GM03348 (cell line): Measurements from ENCODE around the gene MED27.

ENCODE experiments used
- DNase-seq: peaks from one replicate; pipeline ENCODE4 v3.0.0; 2012; ENCODE audit warnings: low spot score

Gene MED27, protein sequence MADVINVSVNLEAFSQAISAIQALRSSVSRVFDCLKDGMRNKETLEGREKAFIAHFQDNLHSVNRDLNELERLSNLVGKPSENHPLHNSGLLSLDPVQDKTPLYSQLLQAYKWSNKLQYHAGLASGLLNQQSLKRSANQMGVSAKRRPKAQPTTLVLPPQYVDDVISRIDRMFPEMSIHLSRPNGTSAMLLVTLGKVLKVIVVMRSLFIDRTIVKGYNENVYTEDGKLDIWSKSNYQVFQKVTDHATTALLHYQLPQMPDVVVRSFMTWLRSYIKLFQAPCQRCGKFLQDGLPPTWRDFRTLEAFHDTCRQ

DNA sequence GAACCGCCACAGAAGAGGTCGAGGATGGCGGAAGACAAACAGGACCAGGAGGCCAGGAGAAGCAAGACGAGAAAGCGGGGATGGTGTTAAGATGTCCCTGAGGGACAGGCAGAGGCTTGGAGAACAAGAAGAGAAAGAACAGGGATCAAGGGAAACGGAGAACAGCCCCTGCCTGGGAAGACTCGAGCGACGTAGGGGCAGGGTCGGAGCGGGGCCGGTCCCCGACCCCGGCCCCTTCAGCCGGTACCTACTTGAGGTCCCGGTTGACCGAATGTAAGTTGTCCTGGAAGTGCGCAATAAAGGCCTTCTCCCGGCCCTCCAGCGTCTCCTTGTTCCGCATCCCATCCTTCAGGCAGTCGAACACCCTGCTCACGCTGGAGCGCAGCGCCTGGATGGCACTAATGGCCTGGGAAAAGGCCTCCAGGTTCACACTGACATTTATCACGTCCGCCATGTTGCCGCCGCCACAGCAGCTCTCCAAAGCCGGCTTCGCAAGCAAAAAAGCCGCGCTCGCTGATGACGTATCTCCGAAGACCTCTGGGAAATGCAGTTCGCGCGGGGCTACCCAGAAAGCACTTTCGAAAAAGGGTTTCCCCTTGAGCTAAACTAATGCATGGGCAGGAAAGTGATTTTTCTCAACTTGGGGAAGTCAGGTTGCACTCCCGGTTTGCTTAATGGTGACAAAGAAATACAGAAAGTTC lies at the start of gene MED27:
TSS of gene MED27 (minus strand) at position 477 of the 701 bp plus-strand sequence. CDS start at position 454, 23 bp downstream.
- peak; percentile 91 for DNase-seq

DNA sequence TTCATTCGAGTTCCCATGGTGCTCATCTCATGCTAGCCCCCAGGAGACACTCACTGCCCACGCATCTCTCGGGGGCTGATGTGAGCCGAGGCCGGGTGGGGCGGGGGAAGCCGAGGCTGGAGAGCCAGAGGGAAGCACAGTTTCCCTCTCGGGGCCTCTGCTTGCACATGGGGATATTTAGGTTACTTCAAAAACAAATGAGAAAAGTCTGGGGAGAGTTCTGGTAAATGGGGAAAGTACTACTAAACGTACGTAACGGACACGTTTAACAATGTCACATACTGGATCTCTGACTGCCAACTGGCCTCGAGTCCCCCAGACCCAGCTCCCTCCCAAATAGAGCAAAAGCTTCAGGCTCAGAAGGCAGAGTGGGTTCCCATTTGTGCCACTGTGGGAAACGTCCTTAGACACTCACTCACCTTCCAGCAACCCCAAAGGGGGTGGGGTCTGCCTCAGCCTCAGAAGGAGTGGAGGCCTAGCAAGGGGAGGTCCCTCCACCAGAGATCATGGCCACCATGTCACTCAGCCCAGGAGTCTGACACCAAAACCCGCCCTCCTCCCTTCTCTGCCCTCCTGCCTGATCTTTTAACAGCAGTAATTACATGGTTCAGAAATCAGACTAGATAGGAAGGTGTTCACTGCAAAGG lies 48.3 kb upstream of the MED27 start:
- no peak for DNase-seq

DNA sequence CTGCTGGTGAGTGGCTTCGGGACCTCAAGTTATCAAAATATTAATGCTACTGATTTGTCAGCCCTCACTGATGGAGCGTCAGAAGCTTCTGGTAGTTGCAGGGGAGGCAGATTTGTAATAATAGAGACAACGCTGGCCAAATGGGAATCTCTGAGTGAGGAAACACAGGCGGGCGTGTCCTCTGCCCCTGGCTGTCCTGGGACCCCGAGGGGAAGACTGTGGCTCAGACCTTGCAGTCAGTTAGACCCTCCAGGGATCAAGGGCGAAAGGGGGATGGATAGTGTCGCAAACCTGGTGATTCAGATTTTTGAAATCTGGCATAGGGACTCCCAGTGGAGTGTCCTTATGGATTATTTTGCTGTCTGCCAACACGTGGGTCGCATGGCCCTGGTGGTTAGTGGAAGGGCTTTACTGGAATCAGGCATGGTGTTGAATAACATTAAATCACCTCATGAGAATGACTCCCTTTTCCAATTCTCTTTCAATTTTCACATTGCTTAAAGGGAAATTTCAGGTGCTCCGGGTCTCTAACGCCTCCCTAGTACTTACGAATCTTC lies 47.1 kb upstream of the MED27 start:
- no peak for DNase-seq

DNA sequence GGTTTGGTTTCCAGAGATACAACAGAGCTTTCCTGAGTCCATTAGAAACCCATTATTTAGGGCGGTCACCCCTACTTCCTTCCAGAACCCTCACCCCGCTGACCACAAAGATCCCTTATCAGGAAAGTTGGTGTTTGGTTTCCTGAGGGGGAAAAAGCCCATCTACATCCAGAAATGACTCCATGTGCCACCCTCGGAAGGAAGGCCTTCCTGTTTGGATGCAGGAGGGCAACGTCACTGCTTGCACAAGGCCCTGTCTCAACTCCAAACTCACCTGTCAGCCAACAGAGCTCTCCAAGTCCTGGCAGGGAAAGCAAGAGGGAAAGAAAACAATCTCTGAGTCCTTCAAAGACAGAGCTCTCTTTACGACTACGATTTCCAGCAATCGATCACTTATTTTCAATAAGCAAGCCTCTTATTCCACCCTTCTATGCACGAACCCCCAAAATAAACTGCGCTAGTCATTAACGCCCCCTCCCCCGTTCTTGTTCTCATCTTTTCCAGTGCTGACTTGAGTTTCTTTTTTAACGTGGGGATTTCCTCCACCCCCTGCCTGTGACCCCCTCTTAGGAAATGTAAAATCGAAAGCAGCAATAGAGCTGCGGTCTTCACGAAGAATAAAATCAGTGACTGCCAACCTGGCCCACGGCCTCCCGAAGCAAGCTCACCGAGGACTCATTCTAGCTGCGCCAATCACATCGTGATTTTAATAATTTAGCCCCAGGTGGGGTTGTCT lies 46.4 kb upstream of the MED27 start:
- no peak for DNase-seq

DNA sequence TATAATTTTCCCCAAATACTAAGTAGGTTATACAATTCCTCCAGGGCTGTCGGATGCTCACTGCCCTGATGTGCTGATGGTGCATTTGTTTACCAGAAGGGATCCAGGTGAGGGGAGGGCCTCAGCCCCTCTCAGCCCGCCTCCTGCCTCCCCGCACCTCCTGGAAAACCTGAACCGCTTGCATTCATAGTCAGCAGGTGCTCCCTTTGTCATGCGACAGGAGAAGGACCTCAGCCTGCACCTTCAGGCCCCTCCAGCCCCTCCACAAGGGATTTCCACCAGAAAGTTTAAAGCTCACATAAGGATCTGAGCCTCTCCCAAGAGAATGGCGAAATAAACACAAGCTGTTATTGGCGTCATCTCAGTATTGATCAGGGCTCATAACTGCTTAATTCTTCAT lies 45.7 kb upstream of the MED27 start:
- no peak for DNase-seq

DNA sequence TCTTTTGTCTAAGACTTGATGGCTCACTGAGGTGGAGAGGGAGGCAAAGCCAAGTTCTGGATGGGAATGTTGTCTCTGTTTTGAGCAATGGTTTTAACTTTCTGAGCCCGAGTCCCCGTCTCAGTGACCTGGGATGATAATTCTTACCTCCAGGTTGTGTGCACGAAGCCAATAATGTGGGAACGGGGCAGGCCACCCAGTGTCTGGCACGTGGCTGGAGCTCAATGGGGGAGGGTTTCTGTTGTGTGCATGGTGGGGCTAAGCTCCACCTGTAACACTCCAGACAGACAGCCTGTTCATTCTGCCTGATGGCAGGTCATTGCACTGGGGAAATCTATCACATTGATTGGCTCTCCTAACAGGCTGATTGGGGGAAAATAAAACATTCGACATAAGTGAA lies 45.1 kb upstream of the MED27 start:
- no peak for DNase-seq

DNA sequence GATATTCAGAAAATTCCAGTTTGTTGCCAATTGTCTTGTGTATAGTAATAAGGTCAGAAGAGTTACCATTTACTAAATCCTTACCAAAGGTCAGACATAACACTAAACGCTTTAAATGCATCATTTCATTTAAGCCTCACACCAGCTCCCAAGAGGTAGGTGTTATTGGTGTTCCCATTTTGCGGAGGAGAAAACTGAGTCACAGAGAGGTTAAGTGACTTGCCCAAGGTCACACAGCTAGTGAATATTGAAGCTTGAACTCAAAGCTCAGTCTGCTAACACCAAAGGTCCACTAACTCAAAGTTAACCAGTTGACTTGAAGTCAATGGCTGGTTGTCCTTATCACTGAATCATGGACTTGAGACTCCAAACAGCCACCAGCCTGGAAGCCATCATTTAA lies 41.4 kb upstream of the MED27 start:
- no peak for DNase-seq

DNA sequence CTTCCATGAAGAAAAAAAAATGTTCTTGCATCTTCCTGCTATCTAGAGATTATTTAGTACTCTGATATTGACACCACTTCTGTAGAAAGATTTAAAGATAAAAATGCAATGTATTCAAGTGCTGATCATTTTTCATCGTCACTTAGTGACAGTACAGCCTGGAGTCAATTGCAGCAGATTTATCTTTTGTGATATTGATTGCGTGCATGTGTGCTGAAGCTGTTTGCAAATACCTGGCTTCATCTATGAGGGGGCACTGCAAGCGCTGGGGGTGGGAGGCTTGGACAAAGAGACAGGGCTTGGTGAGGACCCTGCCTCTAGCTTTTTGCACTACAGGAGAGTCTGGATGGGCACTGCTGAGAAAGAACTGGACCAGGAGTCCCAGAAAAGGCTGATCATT lies 38.0 kb upstream of the MED27 start:
- no peak for DNase-seq

DNA sequence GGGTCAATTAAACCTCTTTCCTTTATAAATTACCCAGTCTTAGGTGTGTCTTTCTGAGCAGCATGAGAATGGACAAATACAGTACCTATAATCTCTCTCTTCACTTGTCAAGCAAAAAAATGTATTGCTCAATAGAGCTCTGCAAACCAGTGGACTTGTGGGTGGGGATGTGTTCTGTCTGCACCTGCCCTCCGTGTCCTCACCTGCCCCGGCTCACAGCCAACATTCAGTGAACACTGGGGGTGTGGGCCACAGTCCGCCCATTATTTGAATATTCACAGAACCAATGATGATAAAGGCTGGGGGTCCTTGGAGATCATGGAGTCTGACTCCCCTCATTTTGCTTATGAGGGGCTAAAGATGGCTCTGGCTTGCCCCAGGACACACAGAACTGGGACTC lies 36.9 kb upstream of the MED27 start:
- no peak for DNase-seq

DNA sequence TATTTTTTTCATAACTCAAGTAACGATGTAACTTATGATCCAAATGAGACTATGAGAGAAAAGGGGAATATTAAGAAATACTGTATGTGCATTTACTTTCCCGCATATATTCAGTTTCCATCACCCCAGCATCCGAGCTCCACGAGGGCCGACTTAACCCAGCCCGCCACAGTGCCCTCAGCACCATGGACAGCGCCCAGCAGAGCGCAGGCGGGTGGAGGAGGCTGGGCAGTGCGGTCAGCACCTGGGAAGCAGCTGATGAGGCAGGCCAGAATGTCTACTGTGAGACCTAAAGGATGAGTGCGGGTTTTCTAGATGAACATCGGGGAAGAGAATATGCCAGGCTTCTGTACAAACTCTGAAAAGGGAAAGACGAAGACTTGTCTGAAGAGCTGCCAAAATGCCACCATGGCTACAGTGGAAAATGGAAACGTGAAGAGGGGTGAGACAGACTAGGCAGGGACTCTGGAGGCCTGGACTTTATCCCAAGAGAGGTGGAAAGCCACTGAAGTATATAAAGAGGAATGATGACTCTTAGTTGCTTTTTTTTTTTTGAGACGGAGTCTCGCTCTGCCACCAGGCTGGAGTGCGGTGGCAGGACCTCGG lies 34.5 kb upstream of the MED27 start:
- peak; percentile 76 for DNase-seq

DNA sequence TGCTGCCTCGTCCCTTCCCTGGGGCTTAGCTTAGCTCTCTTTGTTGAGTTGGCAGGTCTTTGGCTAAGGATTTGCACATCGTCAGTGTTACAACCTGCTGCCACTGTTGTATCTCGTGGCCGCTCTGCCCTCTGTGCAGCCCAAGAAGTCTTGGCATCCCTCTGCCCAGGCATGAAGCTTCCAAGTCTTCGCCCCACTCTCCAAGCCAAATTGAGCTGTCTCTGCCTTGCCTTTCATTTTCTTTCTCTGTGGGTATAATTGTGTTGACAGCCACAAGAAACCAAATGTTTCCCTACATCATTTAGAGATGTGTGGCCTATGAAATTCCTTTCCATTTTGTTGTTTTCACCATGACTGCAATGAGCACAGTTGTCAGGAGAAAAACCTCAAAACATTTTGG lies 29.6 kb upstream of the MED27 start:
- DNase-seq, result no peak

DNA sequence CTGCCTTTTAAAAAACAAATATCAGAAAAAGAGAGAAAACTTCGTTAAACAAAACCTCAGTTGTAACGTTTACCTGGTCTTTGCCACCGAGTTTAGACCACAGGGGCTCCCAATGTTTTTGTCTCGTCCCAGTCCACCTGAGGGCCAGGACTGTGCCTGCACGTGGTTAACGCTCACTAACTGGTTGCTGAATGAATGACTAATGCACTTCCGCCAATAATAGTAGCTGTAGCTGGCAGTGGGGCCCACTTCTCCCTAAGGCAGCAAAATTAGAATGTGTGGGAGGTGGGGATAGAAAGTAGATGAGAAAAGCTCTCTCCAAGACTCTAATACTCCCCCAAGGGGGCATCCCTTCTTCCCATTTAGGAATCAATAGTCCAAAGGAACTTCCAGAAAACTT lies 29.1 kb upstream of the MED27 start:
- DNase-seq, result no peak

DNA sequence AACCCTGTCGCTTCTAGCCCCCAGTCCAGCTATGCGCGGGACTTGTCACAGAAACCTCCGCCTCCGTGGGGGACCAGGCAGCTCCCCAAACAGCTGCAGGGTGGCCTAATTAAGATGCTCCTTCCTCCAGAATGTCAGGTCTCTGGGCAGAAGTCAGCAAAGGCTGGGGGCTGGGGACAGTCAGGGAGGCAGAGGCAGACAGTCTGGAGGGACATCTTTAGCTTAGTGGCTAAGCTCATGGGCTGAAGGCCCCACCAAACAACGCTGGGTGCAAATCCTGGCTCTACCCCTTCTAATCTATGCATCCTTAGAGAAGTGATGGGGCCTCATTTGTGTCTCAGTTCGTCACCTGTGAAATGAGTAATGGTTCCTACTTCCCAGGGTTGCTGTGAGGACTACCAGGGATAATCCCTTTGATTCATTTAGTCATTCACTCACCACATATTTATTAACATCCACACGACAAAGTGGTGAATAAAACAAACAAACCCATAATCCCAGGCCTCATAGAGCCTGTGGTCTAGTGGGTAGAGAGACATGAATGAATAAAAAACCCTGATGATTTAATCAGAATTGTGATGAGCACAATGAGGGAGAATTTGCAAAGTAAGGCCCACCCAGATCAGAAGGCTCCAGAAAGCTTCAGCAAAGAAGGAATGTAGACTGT lies 20.2 kb upstream of the MED27 start:
- DNase-seq, result no peak

DNA sequence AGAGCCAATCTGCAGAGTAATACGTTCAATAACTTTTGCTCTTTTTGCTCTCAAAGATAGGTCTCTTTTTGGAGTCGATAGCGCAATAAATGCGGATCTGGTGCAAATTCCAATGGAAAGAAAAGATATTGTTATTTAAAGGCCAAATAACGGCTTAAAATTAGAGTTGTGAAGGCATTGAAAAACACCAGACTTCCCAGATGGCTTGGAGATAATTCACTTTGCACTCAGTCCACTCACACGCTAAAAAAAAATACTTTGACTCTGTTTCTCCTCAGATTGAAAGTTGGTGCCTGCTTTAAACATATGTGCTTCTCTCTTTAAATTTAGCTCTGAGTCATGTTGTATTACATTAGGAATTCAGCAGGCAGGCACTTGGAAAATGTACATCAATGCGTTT lies 19.5 kb upstream of the MED27 start:
- no peak for DNase-seq

DNA sequence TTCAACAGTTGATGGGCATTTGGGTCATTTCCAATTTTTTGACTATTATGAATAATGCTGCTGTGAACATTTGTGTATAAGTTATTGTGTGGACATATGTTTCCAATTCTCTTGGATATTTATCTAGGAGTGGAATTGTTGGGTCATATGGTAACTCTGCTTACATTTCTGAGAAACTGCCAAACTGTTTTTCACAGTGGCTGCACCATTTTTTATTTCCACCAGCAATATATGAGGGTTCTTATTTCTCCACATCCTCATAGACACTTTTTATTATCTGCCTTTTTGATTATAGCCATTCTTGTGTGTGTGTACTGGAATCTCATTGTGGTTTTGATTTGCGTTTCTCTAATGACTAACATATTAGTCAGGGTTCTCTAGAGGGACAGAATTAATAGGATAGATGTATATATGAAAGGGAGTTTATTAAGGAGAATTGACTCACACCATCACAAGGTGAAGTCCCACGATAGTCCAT lies 14.7 kb upstream of the MED27 start:
- no peak for DNase-seq

DNA sequence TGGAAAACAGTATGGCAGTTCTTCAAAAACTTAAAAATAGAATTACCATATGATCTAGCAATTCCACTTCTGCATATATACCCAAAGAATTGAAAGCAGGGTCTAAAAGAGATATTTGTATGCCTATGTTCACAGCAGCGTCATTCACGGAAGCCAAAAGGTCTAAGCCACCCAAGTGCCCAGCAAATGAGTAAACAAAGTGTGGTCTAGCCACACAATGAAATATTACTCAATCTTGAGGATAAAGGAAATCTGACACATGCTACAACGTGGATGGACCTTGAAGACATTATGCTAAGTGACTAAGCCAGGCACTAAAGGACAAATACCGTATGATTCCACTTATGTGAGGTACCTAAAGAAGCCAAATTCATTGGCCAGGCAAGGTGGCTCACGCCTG lies 11.1 kb upstream of the MED27 start:
- DNase-seq, result no peak

DNA sequence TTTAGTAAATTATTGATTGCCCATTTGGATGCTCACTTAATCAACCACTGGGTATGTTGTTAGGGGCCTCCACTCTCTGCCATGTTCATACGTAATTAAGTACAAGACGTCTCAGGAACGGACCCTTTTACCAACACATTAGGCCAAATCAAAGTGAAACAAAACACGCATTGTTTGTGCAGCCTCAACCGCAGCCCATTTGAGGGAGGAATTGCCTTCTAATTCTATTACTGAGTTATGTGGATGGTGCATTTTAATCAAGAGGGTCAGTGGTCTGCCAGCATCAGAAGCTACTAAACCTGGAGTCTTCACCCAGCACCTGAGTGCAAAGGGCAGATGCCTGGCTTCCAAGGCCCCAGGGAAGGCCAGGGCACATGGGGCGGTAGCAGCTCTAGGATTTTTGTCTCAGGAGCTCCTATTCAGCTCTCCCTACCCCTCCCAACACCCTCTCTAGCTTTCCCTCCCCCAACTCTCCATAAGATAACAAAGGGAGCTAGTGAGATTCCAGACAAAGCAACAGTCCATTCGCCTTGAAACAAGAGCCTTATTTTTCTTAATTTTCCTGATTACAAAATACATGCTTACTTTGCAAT lies 7.9 kb upstream of the MED27 start:
- no peak for DNase-seq

DNA sequence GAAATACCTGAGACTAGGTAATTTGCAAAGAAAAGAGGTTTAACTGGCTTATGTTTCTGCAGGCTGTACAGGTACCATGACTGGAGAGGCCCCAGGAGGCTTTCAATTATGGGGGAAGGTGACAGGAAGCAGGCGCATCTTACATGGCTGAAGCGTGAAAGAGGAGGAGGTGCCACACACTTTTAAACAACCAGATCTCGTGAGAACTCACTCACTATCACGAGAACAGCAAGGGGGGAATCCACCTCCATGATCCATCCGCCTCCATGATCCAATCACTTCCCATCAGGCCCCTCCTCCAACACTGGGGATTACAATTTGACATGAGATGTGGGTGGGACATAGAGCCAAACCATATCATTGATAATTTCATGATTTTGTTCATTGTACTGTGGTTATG lies 2.5 kb upstream of the MED27 start:
- no peak for DNase-seq

DNA sequence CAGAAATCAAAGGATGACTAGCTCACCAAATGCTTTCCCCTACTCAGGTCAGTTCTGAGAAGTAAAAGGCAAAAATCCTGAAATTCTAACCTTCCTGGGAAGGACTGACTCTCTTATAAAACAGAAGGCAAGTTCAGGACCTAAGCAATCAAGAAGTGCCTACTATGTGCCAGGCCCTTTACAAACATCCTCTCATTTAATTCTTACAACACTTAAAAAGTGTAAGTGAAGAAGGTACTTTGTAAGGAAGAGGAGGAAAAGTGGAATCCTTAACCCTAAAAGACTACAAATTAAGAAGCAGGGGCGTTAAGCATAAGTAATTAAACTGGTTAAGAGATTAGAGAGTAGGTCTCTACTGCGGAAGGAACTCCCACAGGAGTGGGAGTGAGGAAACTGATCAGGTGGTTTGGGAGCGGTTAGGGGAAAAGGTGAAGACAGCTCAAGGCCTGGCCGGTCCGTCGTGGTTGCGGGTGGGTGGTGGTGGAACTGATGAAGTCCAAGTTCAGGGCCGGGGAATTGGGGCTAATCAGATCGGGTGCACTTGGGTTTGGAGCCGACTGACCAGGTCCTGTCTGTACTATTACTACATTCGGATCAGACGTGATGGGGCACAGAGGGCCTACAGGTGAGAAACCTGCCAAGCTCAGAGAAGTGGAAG lies 839 bp downstream of the MED27 start:
- DNase-seq, result peak; percentile 16
